SK-N-SH treated with all-trans-retinoic acid at 6 μM for 48 hours (cell line): ENCODE data around the gene MARVELD1.

ENCODE experiments used
- BACH2 ChIP-seq: fragments of 250-450 bp; sonication (Bioruptor Pico); IDR thresholded peaks from 2 replicates; pipeline ENCODE4 v1.9.0; 2021; ENCODE audit warnings: mild to moderate bottlenecking, borderline replicate concordance
- ESRRG ChIP-seq: fragments of 250-450 bp; sonication (Bioruptor Pico); IDR thresholded peaks from 2 replicates; pipeline ENCODE4 v1.6.1; 2021; ENCODE audit warnings: mild to moderate bottlenecking
- ZC3H10 ChIP-seq: fragments of 250-450 bp; sonication (Bioruptor Pico); IDR thresholded peaks from 2 replicates; pipeline ENCODE4 v1.5.1; 2021; ENCODE audit warnings: mild to moderate bottlenecking, moderate library complexity
- ZFP30 ChIP-seq: fragments of 450-650 bp; formaldehyde crosslinking; IDR thresholded peaks from 2 replicates; pipeline ENCODE4 v1.5.0; 2022; ENCODE audit warnings: mild to moderate bottlenecking, moderate library complexity
- ZNF8 ChIP-seq: fragments of 450-650 bp; formaldehyde crosslinking; IDR thresholded peaks from 2 replicates; pipeline ENCODE4 v1.5.0; 2020; ENCODE audit warnings: mild to moderate bottlenecking, moderate library complexity

- TF ChIP-seq ZFP30, result no peak
- TF ChIP-seq ZNF8, result no peak
- no peak for TF ChIP-seq ZC3H10
- no peak for TF ChIP-seq ESRRG (CRISPR knock-in tag)
- no peak for TF ChIP-seq BACH2 (CRISPR knock-in tag)
Measured at GRCh38 chr10:97664282-97664850, 49.2 kb upstream of the MARVELD1 start.
